Effector memory CD4-positive, alpha-beta T cell (primary cell): Measurements from ENCODE around the gene SEC22C.
A peak's percentile ranks its signal among the peaks of the same experiment; 100 is the strongest.

Experiments
- DNase-seq, 3 donors: peaks; one replicate each; pipeline ENCODE4 v3.0.0-alpha.2; 2020
- H3K27ac ChIP-seq: 2 replicates; pipeline ENCODE4 v1.7.0; 2013; ENCODE audit warnings: mild to moderate bottlenecking, low read length, moderate library complexity; ENCODE audit not compliant: insufficient read depth, poor library complexity, severe bottlenecking
- H3K27me3 ChIP-seq: replicated peaks from 2 replicates; pipeline ENCODE4 v1.7.0; 2013; ENCODE audit warnings: mild to moderate bottlenecking, low read length; ENCODE audit not compliant: insufficient read depth, control insufficient read depth, poor library complexity, severe bottlenecking
- H3K36me3 ChIP-seq: 2 replicates; pipeline ENCODE4 v1.7.0; 2013; ENCODE audit warnings: mild to moderate bottlenecking, low read length, moderate library complexity; ENCODE audit not compliant: control insufficient read depth, insufficient read depth
- H3K4me1 ChIP-seq: 2 replicates; pipeline ENCODE4 v1.7.0; 2013; ENCODE audit warnings: low read length, mild to moderate bottlenecking; ENCODE audit not compliant: control insufficient read depth, insufficient read depth, poor library complexity, severe bottlenecking
- H3K4me3 ChIP-seq: 2 replicates; pipeline ENCODE4 v1.7.0; 2013; ENCODE audit warnings: low read length, low read depth, mild to moderate bottlenecking; ENCODE audit not compliant: insufficient read depth, poor library complexity, severe bottlenecking
- H3K9me3 ChIP-seq: 2 replicates; pipeline ENCODE4 v1.7.0; 2013; ENCODE audit warnings: mild to moderate bottlenecking, low read length, moderate library complexity; ENCODE audit not compliant: control insufficient read depth

The SEC22C gene

DNA sequence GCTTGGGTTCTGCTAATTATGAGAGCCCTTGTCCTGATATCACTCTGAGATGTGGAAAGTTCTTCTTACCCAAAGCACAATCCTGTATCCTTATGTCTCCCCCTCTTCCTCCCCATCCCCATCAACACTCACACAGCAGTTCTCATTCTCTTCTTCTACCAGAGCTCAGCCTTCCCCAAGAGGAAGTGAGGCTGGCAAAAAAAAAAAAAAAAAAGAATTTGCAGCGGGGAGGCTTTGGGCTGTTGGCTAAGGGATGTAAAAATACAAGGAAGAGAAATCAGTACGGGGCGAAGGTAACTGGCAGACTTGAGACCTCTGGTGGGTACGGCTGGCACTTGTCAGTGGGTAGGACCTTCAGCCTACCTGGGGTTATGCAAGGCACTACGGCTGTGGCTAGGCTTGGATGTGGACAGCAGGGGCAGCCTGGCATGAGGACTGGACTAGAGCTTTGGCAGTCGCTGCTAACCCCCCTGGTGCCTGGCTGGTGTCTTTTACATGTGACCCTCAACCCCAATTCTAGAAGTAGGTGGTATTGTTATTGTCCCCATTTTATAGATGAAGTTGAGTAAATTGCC lies 73.9 kb downstream of the SEC22C start:
- Histone ChIP-seq H3K27me3 (no peaks in the 10 kb centered on the region), H3K4me1 (peaks cover 29% of the 10 kb centered on the region), H3K4me3 (no peak overlapping the region), H3K27ac (peak overlapping the region; percentile 23), H3K9me3 (no peaks in the 10 kb centered on the region), H3K36me3 (no peaks in the 10 kb centered on the region)
- DNase-seq = no peak

DNA sequence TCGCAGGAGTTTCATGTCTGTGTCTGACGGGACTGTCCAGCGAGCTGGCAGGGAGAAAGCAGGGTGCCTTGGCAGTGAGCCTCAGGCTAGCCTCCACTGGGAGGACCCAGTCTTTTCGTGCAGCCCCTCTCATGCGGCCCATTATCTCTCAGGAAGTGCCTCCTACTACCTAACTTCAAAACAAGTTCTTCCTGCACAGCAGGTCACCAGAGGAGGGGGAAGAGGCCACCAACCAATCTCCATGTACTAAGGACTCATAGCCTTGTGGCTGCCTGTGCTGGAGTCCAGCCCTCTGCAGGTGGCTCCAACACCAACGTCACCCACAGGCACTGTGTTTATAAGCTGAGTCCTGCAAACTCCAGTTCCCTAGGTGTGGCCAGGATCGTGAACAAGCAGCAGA lies 74.5 kb downstream of the SEC22C start:
- Histone ChIP-seq H3K4me1 (peaks cover 29% of the 10 kb centered on the region), H3K27me3 (no peaks in the 10 kb centered on the region), H3K9me3 (no peaks in the 10 kb centered on the region), H3K4me3 (no peak overlapping the region), H3K27ac (peak overlapping the region; percentile 23), H3K36me3 (no peaks in the 10 kb centered on the region)
- no peak for DNase-seq

DNA sequence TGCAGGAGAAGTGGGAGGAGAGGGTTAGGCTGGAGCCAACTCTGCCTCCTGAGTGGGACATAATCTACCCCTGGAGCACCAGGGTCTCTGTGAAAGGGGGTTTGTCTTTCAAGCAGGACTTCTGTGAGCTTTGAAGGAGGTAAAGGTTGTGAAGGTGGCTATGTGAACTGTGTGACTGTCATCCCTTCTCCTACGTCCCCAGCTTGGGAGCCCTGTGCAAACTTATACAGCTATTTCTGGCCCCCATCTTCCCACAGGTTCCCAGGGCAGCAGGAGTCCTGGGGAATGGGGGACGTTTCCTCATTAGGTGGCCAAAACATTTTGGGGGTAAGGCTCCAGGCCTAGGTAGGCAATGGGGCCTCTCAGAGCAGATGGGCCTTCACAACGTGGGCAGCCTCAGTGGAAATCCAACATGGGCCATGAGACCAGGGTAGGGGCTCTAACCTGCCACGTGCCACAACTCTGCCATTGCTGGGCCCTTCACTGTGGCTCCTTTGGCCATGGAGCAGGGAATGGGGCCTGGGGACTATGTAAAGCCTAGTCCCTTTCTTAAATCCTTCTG lies 75.8 kb downstream of the SEC22C start:
- H3K36me3 ChIP-seq = no peaks in the 10 kb centered on the region
- H3K27ac ChIP-seq = no peak overlapping the region
- no peaks in the 10 kb centered on the region for H3K27me3 ChIP-seq
- no peak for DNase-seq
- H3K9me3 ChIP-seq = no peaks in the 10 kb centered on the region
- peaks cover 39% of the 10 kb centered on the region for H3K4me1 ChIP-seq
- H3K4me3 ChIP-seq = no peak overlapping the region

DNA sequence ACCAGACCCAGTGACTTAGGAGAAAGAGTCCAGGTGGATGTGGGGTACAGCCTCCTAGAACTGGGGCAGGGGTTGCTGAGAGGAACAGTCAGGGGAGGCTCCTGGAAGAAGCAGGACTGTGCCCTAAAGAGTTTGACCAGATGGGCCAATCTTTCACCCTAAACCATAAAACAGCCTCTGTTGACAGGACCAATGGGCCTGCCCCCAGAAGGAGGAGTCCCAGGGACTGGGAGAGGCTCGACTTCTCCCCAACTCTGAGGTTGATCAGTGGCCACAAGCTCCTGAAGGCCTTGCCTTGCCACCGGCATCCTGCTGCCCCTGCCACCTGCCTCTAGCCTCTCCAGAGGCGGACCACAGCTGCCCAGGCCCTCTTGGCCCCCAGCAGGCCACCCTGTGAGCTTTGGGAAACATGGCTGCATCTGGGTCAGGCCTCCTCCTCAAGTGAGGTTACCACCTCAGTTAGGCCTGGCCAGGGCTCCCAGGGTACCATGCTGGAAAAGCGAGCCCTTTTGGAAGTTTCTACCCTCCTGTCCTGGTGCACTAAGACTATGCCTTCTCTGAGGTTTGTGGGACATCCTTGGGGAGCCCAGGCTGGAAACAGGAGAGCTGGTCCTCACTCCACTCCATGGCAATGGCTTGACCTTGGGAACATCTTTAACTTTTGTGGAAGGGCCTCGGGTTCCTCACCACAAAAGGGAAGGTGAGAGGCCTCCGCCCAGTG lies 76.5 kb downstream of the SEC22C start:
- Histone ChIP-seq H3K27me3 (no peaks in the 10 kb centered on the region), H3K4me1 (peaks cover 39% of the 10 kb centered on the region), H3K9me3 (no peaks in the 10 kb centered on the region), H3K36me3 (no peaks in the 10 kb centered on the region), H3K4me3 (no peak overlapping the region), H3K27ac (no peak overlapping the region)
- DNase-seq = no peak

DNA sequence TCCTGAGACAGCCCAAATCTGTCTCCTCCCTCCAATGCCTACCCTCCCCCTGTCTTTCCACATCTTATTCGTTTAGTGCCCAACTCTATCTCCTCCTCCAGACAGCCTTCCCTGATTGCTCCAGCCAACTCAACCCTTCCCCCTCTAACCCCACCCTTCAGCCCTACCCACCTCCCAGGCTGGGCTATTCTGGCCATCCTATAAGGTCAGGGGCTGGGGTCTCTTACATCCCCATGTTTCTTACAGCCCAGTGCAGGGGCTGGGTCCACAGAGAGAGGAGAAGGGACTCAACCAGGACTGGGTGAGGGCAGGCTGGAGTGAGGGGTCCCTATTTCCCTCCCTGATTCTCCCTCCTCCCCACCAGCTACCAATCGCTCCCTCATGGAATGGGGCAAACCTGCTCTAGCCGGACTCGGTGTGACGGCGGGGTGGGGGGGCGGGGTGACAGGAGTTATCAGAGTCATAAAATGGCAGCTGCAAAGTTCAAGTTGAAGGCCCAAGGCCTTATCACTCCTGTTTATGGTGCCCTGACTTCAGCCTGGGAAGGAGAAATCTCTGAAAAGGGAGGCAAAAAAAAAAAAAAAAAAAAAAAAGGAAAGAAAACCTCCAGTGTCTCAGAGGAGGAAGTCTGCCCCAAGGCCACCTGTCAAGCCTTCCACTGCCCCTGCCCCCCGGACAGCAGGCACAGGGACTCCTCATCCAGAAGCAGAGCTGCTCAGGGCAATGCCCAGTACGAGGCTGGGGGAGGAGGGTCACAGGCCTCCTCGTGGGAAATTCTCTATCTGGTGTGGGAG lies 77.2 kb downstream of the SEC22C start:
- no peaks in the 10 kb centered on the region for H3K27me3 ChIP-seq
- H3K9me3 ChIP-seq = no peaks in the 10 kb centered on the region
- DNase-seq = no peak
- H3K4me1 ChIP-seq = peaks cover 39% of the 10 kb centered on the region
- no peak overlapping the region for H3K4me3 ChIP-seq
- no peak overlapping the region for H3K27ac ChIP-seq
- H3K36me3 ChIP-seq = no peaks in the 10 kb centered on the region

DNA sequence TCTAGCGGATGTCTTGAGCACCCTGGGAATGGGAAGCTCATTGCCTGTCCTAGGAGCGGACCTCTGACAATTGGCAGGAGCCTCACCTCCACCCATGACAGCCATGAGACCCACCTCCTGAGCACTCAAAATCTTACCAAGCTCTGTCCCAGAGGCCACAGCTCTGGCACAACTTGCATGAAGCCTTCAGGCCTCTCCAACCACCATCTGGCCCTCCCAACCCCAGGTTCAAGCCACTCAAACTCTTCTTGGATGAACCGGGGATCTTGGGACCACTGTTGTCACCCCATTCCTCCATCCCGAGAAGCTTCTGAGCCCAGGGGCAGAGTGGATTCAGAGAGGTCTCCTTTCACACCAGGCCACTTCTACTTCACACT lies 77.8 kb downstream of the SEC22C start:
- no peak for DNase-seq
- Histone ChIP-seq H3K4me3 (no peak overlapping the region), H3K9me3 (no peaks in the 10 kb centered on the region), H3K4me1 (peaks cover 37% of the 10 kb centered on the region), H3K27ac (no peak overlapping the region), H3K36me3 (no peaks in the 10 kb centered on the region), H3K27me3 (no peaks in the 10 kb centered on the region)

DNA sequence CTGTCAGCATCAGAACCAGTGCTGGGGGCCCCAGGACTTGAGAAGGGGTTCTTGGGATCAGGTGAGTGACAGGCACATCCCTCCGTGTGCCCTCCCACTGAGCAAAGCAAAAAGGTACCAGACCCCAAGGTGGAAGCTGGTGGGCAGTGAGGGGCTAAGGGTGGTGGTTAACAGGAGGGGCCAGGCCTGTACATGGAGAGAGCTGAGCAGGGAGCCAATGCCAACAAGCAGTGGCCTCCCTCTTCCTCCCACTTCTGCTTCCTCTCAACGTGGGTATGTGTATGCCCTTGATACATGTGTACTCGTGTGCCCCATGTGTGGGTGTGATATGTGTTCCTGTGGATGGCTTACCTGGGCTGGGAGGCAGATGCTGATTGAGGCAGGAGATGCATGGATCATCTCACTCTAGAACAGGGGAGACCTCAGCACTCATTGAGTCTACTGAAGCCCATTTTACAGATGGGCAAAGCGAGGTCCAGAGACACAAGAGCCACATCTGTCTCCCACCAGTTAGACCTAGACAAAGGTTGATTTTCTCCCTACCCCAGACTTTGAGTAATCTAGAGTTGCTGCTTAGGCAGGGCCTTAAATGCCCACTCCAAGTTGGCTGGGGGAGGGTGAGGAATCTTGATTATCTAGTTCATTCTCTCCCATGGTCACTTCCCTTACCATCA lies 78.4 kb downstream of the SEC22C start:
- Histone ChIP-seq H3K9me3 (no peaks in the 10 kb centered on the region), H3K36me3 (no peaks in the 10 kb centered on the region), H3K4me1 (peaks cover 36% of the 10 kb centered on the region), H3K4me3 (peak overlapping the region; percentile 80), H3K27ac (peak overlapping the region; percentile 71), H3K27me3 (no peaks in the 10 kb centered on the region)
- DNase-seq = no peak

DNA sequence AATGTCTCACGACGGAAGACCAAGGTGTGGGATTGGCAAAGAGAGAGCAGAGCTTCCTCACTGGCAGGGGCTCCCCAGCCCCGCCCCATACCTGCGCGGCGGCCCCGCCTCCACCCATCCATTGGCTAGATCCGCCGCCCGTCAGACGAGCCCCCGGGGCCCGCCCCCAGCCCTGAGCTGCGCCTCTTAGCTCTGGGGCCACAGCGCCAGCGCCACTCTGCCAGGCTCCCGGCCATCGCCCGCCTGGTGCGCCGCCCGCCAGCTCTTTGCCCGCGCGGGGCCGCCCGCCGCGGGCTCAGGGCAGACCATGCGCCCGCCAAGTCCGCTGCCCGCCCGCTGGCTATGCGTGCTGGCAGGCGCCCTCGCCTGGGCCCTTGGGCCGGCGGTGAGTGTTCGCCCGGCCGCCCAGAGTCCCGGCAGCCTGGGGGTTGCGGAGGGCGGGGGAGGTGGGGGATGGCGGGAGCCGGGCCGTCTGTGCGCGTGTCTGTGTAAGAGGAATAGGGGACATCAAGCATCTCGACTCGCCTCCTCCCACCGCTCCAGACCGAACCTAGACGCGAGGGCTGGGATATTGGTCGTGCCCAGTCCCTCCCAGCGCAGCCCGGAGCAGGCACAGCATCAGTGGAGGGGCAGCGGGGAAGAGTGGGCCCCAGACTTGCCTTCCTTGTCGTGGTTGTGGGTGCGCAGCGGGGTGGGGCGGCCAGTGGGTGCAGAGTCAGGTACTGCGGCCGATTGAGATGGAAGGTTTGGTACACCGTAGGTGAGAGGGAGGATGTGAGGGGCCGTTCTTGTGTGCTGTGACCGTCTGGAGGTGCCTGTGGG lies 79.1 kb downstream of the SEC22C start, which contains the start of gene VIPR1:
Gene VIPR1 (plus strand): TSS at position 215 of the 822 bp plus-strand sequence. CDS start 93 bp downstream, at position 308.
- H3K27ac ChIP-seq = peak within 1 kb of the TSS; percentile 71
- peaks cover 30% of the 10 kb centered on the region for H3K4me1 ChIP-seq
- DNase-seq = peak; percentile 85 to 92 (median 90)
- no peaks in the 10 kb centered on the region for H3K36me3 ChIP-seq
- peak within 1 kb of the TSS; percentile 80 for H3K4me3 ChIP-seq
- H3K27me3 ChIP-seq = no peaks in the 10 kb centered on the region
- no peaks in the 10 kb centered on the region for H3K9me3 ChIP-seq
